HG03175 (cell line): ENCODE measurements around the gene LAMP2.

Experiments
- ATAC-seq: cut with Tn5 transposase; IDR thresholded peaks from one replicate; pipeline ENCODE4 v1.9.1; 2021; ENCODE audit warnings: mild to moderate bottlenecking, moderate library complexity; ENCODE audit not compliant: unreplicated experiment

LAMP2 gene

DNA sequence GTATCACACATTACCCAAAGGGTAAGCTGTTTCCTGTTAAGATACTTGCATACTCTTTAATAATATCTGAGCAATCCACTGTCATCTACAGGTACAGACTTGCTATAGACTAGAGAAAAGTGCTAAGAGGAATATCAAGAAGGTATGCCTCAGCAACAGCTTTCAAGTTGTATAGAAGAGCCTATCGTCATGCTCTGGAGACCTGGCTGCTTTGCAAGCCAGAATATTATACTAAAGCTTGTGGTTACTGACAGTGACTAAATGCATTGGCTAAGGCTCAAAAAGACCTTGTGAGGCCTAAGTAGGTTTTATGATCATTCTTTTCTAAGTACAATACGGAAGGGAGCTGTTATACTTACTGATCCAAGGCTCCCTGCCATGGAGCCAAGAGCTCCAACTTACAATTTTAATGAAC lies 11.3 kb downstream of the LAMP2 start:
- ATAC-seq = peak; percentile 97

DNA sequence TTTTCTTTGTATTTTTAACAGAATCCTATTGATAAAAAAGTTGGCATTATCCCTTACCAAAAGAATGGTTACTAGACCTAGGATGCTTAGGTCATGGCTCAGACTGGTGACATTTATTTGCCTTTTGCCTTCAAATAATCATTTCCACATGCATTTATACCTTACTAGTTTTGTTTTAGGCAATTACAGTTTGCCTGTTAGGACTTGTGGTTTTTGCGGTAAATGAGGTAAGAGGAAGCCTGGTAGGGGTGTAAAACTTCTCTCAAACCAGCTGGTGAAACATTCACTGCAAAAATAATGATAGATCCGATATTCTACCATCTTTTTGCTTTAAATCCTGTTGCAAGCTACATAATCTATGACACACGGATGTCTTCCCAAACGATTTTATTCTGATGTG lies 12.1 kb downstream of the LAMP2 start:
- ATAC-seq = no peak

DNA sequence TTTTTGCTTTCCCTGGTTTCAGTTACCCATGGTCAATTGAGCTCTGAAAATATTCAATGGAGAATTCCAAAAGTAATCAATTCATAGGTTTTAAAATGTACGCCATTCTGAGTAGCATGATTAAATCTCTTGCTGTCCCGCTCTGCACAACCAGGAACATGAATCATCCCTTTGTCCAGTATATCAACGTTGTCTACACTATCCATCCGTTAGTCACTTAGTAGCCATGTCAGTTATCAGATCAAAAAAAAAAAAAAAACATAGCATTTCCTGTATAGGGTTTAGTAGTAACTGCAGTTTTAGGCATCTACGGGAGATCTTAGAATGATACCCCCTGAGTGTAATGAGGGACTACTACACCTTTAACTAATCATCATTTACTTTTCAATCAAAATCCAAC lies 15.1 kb downstream of the LAMP2 start:
- ATAC-seq = no peak

DNA sequence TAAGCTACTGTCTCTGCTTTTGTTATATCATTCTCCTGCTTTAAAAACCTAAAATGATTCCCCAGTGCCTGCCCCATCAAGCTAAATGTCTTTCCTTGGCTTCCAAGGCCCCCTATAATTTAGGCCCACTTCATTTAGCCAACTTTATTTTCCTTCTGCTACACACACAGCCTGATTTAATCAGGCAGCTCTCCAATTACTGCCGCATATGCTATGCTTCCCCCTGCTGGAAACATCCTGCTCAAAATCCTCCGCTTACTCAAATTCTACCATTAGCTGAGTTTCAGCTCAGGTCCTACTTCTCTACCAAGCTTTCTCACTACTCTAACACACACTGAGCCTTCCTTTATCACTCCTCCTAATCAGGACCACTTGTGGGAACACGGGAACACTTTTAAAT lies 17.0 kb downstream of the LAMP2 start:
- no peak for ATAC-seq

DNA sequence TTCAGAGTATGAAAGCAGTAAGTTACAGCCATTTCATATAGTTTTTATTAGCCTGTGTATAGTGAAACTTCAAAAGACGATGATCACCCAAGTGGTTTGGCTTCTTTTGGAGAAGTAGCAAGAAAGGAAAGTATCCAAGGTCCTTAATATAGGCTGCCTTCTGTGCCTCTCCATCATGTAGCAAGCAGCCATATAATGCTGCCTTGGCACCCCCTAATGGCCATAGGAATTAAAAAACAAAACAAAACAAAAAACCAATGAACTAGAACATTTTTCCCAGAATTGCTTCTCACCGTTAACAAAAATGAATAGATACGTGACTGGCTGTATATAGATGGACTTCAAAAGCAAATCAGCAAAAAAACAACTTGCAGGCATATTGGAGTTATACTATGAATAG lies 18.9 kb downstream of the LAMP2 start:
- ATAC-seq = no peak

DNA sequence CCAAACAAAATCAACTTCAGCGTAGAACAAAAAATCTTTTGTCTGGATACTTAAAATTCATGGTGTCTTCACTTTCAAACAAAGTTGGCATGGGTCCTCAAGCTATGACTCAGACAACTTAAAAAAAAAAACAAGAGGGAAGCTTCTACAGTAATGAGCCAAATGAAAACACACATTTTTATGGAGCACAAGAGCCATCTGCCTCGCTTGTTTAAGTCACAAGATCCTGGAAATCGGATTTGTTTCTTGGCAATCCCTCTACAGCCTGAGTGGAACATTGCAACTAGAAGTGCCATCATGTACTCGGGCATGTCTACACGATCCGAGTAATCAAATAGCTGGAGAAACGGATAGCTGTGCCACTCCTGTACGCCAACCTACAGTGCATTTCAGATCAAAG lies 22.6 kb downstream of the LAMP2 start:
- no peak for ATAC-seq

DNA sequence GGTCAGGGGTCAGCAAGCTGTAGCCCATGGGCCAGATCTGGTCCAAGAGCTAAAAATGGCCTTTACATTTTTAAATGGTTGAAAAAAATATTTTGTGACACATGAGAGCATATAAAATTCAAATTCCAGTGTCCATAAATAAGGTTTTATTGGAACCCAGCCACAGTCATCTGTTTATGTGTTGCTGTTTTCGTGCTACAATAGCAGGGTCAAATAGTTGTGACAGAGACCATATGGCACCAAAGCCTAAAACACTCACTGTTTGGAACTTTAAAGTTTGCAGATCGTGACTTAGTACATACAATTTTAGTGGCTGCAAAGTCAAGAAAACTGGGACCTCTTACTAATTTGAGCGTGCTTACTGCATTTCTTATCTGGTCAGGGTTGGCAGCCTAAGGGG lies 29.2 kb downstream of the LAMP2 start:
- no peak for ATAC-seq

DNA sequence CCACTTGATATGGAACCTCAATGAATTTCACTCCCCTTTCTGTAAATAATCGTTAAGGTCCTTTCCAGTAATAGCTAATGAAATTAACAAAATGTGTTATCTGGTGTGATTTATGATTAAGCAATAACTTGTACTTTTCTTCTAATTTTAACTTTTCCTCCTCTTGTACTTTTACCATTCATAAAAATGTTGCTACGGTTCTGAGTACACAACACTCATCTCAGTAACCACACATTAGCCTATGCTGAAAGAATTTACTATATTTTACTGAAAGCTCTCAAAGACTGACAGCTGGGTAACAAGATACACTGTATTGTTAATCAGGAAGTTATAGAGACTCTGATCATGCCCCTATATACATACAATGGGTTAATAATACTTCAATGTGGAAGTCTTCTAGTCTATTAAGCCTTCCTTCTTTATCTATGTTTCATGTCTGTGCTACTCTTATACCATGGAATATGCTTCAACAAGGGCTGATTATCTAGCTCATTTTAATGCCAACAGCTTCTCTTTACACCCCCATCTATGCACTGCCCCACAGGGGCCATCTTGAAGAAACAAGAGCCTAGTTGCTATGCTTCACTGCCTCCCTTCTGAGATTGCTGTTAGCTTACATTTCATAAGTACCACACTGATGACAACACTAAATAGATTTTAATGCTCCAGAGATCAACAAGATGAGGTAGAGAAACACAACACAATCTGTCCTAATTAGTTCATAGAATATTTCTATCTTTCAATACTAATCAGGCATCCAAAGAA lies 39.1 kb downstream of the LAMP2 start:
- ATAC-seq = peak; percentile 60

DNA sequence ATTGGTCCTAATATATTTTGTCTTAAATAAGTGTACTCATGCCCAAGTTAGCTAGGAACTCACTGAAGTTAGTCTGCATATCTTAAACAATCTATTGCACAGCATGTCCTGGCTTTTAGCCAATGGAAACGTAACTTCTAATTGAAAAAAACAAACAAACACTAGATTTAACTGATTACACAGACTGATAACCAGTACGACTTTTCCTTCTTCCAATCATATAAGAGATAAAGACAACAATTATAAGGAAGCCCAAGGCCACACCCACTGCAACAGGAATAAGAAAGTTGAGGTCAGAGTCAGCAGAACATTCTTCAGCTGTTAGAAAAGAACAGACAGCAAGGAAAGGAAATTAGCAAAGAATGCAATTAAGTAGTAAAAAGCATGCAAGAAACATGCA lies 40.8 kb downstream of the LAMP2 start:
- ATAC-seq = no peak

DNA sequence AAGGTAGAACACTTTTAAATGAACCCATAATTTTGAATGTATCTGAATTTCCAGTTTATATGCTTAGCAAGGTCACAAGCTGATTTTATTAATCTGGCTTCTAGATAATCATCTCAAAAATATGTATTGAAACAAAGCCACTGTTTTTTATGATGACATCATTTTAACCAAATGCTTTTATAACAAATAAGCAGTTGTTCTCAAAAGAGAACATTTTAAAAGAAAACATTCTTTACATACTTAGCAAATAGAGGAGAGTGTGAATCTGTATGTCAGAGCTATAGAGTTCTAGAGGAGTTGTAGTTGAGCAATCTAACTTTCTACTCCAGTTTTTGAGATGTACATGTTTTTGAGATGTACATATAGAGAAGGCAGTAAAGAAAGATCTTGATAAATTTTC lies 42.5 kb downstream of the LAMP2 start:
- ATAC-seq = no peak

DNA sequence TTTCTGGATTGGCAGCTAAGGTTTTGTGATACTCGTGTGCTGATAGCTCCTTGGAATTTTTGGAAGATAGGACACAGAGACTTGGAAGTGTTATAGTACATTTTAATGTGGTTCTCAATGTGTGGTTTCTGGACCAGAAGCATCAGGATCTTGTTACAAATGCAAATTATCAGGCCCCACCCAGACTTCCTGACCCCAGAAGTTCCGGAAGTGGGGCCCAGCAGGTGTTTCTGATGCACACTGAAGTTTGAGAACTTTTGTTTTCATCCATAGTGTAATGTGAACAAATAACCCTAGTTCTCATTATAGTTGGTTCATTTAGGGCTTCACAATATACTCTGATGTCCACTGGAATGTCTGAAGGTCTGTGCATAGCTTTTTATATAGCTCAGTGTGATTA lies 49.6 kb downstream of the LAMP2 start:
- peak; percentile 81 for ATAC-seq

DNA sequence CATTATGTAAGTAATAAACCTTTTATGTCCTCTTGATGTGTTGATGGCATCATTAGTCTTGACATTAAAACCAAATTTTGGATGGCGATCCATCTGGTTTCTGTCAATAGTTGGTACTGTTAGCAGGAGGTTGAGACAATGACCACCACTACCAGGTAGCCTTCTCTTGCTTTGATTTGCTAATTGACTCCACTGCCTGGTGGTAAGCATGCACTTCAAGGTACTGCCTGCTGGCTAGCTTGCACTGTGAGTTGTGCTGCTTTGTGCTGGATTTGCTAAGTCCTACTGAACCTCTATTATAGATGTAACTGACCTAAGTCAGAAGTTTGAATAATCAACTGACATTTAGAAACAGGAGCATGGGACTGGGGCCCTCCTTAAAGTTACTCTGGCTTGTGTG lies 60.9 kb downstream of the LAMP2 start:
- ATAC-seq = no peak

DNA sequence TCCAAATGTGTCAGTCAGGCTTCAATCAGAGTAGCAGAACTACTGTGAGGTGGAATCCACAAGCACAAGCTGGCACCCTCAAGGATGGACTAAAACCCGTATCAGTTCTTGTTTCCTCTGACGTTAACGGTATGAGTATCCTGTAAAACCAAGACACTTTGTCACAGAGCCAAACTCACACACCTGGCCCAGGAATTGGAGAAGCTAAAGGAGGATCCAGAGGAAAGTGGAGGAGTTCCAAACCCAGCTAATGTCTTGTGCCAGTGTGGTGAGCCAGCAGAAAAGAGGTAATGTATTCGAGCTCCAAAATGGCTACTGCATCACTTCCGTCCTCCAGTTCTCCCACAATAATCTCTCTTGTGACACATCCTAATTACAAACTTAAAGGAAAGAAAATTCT lies 62.5 kb downstream of the LAMP2 start:
- ATAC-seq = no peak

DNA sequence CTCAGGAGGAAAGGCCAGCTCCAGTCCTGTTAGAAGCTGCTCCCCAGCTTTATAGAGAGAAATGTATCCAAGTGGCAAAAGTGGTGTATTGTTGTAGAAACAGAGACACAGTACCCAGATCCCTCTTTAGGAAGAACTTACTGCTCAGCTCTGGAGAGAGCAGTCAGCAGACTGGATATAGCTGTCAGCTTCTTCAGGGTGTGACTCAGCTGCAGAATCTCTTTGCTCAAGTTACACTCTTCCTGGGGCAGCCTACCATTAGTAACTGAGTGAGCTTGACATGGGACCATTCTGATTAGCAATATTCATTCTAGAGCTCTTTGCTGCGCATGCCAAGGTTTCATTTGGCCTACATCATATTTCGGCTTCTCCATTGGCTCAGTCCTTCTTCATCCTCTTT lies 66.7 kb downstream of the LAMP2 start:
- no peak for ATAC-seq

DNA sequence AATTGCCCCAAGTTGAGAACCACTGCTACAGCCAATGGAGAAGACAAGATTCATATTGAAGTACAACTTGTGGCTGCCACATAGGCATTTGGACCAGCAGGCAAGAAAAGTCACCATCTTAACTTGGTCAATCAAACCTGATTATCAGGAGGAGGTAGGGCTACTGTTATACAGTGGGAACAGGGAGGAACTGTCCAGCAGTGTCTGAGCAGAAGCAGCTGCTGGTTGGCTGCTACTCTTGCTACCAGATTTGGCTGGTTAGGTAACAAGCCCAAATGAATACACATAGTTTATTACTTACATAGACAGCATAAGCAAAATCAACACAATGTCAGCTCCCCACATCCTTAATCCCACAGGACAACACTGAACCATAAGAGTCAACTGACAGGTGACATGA lies 67.8 kb downstream of the LAMP2 start:
- no peak for ATAC-seq

DNA sequence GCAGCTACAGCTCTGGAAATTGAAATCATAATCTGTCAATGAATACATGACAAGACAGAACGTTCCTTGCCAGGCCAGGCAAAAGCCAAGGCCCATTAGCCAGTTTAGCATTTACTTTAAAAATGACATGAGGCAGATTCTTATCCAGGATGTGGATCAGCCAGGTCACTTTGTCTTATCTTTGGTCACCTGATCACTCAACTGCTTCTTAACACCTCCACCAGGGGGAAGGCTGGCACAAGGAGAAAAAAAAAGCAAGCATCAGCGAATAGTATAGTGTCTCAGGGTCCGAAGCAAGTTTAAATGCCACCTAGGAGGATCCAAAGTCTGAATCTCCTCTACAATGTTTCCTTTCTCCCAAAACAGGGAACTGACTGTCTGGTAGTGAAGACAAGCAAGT lies 88.4 kb downstream of the LAMP2 start:
- no peak for ATAC-seq

DNA sequence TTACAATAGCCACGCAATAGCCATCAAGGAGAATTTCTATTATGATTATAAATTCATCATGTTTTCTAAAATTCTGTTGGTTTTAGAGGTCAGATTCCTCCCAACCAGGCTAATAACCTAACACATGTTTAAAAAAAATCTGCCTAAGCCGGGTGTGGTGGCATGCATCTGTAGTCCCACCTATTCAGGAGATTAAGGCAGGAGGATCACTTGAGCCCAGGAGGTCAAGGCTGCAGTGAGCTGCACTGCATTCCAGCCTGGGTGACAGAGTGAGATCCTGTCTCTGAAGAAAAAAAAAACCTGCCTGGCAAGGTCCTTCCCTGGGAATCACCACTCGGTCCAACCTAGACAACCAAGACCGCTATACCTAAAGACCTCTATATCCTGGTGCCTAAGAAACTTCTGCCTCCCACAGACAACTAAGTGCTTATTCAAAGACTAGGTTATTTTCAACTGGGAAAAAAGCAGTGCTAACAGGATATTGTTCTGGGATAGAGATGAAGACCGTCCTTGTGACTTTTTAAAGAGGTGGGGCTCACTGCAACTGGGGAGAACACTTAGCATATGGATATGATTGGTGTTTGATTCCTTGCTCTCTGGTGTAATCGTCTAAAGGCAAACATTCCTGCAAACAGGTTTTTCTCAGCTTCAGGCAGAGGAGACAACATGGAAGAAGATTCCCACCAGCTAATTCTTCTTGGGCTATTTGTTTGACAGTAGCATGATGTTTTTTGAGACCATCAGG lies 89.0 kb downstream of the LAMP2 start:
- no peak for ATAC-seq

DNA sequence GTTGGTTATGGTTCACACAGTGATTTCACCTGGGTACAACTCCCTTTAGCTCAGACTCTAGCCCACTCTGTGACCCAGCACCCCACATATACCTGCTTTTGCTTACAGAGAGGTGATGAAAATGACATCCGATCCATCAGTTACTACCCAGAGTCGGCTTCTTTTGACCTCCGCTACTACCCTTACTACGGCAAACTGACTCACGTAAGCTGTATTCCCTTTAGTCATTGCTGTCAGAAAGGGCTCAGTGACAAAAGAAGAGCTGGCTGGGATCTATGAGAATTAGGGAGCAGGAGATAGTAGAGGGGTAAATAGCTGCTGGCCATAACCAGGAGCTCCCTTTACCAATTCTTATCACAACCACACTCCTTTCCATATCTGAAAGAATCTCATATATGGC lies 90.5 kb downstream of the LAMP2 start:
- ATAC-seq = no peak
